Stimulated activated CD8-positive, alpha-beta memory T cell treated with anti-CD3 and anti-CD28 coated beads, Interleukin-15, amount 100 ng/mL, for 1 hour (primary cell): ENCODE measurements around the gene UQCRH.
"Not testable (repeated sequence)": the region's sequence is repeated elsewhere in the genome, so short reads cannot be mapped to it uniquely, and the experiment has no call there.

ENCODE experiments used
- DNase-seq: peaks from one replicate; pipeline ENCODE4 v3.0.0-alpha.2; 2020; ENCODE audit warnings: low read depth

The UQCRH gene

GRCh38 chr1:46333300-46334029 is 30.0 kb downstream of the UQCRH start:
- DNase-seq, result no peak

GRCh38 chr1:46334030-46334384 is 30.5 kb downstream of the UQCRH start:
- DNase-seq, result no peak

- no peak for DNase-seq
Observed at GRCh38 chr1:46335081-46335480, 31.6 kb downstream of the UQCRH start.

GRCh38 chr1:46337409-46337808 is 33.9 kb downstream of the UQCRH start:
- not testable (repeated sequence) for DNase-seq

- peak; percentile 65 for DNase-seq
Observed at GRCh38 chr1:46340404-46341221, 37.1 kb downstream of the UQCRH start, which contains the start of gene NSUN4. Gene NSUN4 (plus strand): TSS chr1:46340807. CDS start chr1:46340827, 20 bp downstream.

GRCh38 chr1:46341222-46342083 is 38.0 kb downstream of the UQCRH start:
- DNase-seq, result no peak

GRCh38 chr1:46342084-46342656 is 38.7 kb downstream of the UQCRH start:
- DNase-seq, result no peak

GRCh38 chr1:46342677-46343350 is 39.3 kb downstream of the UQCRH start:
- no peak for DNase-seq

- DNase-seq, result no peak
Observed at GRCh38 chr1:46343351-46343695, 39.8 kb downstream of the UQCRH start.

GRCh38 chr1:46343705-46344104 is 40.2 kb downstream of the UQCRH start:
- no peak for DNase-seq

- DNase-seq, result no peak
Observed at GRCh38 chr1:46344481-46344880, 41.0 kb downstream of the UQCRH start.

GRCh38 chr1:46345281-46345680 is 41.8 kb downstream of the UQCRH start:
- no peak for DNase-seq

- DNase-seq, result no peak
Observed at GRCh38 chr1:46352363-46352762, 48.9 kb downstream of the UQCRH start.

GRCh38 chr1:46355920-46356319 is 52.4 kb downstream of the UQCRH start:
- DNase-seq, result not testable (repeated sequence)

- DNase-seq, result no peak
Observed at GRCh38 chr1:46362158-46362557, 58.7 kb downstream of the UQCRH start.

GRCh38 chr1:46363121-46363520 is 59.6 kb downstream of the UQCRH start:
- no peak for DNase-seq

GRCh38 chr1:46364612-46365011 is 61.1 kb downstream of the UQCRH start:
- no peak for DNase-seq

GRCh38 chr1:46365796-46366195 is 62.3 kb downstream of the UQCRH start:
- not testable (repeated sequence) for DNase-seq
